A549 (cell line): ENCODE results near the gene REELD1. TPM values are rescaled to one million over a fixed set of nuclear protein-coding genes. Genes with fewer than 3 reads are reported as not detected.

Experiments
- ATAC-seq, 2 experiments: fragments of 200-7000 bp in 1 of 2; fragments of >200 bp in 1 of 2; cut with Nextera tagmentation in 1 of 2; cut with Tn5 transposase in 1 of 2; 3 replicates each; pipeline versions ENCODE4 v1.8.0 to v1.9.1; 2018 to 2020; ENCODE audit warnings: mild to moderate bottlenecking in 1 of 2, moderate library complexity in 1 of 2
- CTCF ChIA-PET: fragments of 300-600 bp; sonication (Branson Sonifier 250); formaldehyde crosslinking; extraction: SDS; loops from one replicate; lab custom pipeline; 2021; ENCODE audit warnings: antibody characterized with exemption, inconsistent platforms; lab: Yijun Ruan, JAX
- POLR2A ChIA-PET: fragments of 350-600 bp; formaldehyde crosslinking; extraction: SDS; loops from one replicate; lab custom pipeline; 2021; ENCODE audit warnings: antibody characterized with exemption, inconsistent platforms; lab: Yijun Ruan, JAX
- DNase-seq, 2 experiments: peaks; one replicate each; pipeline versions ENCODE4 v3.0.0 to v3.0.0-alpha.2; 2011 to 2016; ENCODE audit warnings: low read depth in 1 of 2, low spot score in 1 of 2
- FAIRE-seq: peaks from 2 replicates; lab custom pipeline; 2011; peaks lifted over from hg19 to GRCh38; lab: Jason Lieb, UNC
- H3K27ac ChIP-seq, 2 experiments: fragments of >200 bp; sonication (Bioruptor Twin); formaldehyde crosslinking; 3 replicates each; pipeline ENCODE4 v1.5.1; 2016 to 2017
- H3K4me1 ChIP-seq: fragments of >200 bp; sonication (Bioruptor Twin); formaldehyde crosslinking; 3 replicates; pipeline ENCODE4 v1.6.1; 2016
- H3K4me2 ChIP-seq: fragments of >200 bp; sonication (Bioruptor Twin); formaldehyde crosslinking; 3 replicates; pipeline ENCODE4 v1.6.1; 2016
- H3K4me3 ChIP-seq: fragments of >200 bp; sonication (Bioruptor Twin); formaldehyde crosslinking; 3 replicates; pipeline ENCODE4 v1.5.1; 2016
- H3K9me3 ChIP-seq: fragments of >200 bp; sonication (Bioruptor Twin); formaldehyde crosslinking; 3 replicates; pipeline ENCODE4 v1.6.1; 2016
- EP300 ChIP-seq, 2 experiments: fragments of >200 bp; sonication (Bioruptor Twin); formaldehyde crosslinking; IDR thresholded peaks; 2 replicates in 1 of 2; 3 replicates in 1 of 2; pipeline ENCODE4 v1.6.1; 2016 to 2017
- HEYL ChIP-seq: fragments of 250-450 bp; sonication (Bioruptor Pico); IDR thresholded peaks from 2 replicates; pipeline ENCODE4 v1.8.0; 2021; ENCODE audit warnings: mild to moderate bottlenecking, moderate library complexity
- MAFK ChIP-seq: fragments of 450-650 bp; IDR thresholded peaks from 2 replicates; pipeline ENCODE4 v1.6.1; 2014; ENCODE audit not compliant: partially characterized antibody
- MAZ ChIP-seq: fragments of 150-350 bp; IDR thresholded peaks from 2 replicates; pipeline ENCODE4 v1.6.1; 2014; ENCODE audit warnings: antibody characterized with exemption, low read depth, low read length, borderline replicate concordance
- NFE2L2 ChIP-seq: fragments of 150-350 bp; conservative IDR thresholded peaks from 2 replicates; pipeline ENCODE4 v1.6.1; 2014; ENCODE audit warnings: low read length
- PHF8 ChIP-seq: fragments of 200-600 bp; sonication (generic); IDR thresholded peaks from 2 replicates; pipeline ENCODE4 v1.6.1; 2016; ENCODE audit warnings: low read depth, mild to moderate bottlenecking, antibody characterized with exemption, moderate library complexity, borderline replicate concordance
- POLR2AphosphoS2 ChIP-seq: conservative IDR thresholded peaks from 2 replicates; pipeline ENCODE4 v1.6.1; 2012; ENCODE audit warnings: low read length, improper control_type of control experiment, inconsistent platforms
- RAD21 ChIP-seq, 2 experiments: fragments of >200 bp in 1 of 2; sonication (Bioruptor Twin) in 1 of 2; formaldehyde crosslinking in 1 of 2; IDR thresholded peaks in 1 of 2; conservative IDR thresholded peaks in 1 of 2; 2 replicates in 1 of 2; 3 replicates in 1 of 2; pipeline ENCODE4 v1.6.1; 2012 to 2018; ENCODE audit warnings: inconsistent platforms in 1 of 2
- RFX5 ChIP-seq: fragments of 450-650 bp; IDR thresholded peaks from 2 replicates; pipeline ENCODE4 v1.7.1; 2014; ENCODE audit warnings: antibody characterized with exemption, mild to moderate bottlenecking, moderate library complexity
- SREBF2 ChIP-seq: fragments of 450-650 bp; IDR thresholded peaks from 2 replicates; pipeline ENCODE4 v1.6.1; 2014; ENCODE audit warnings: mild to moderate bottlenecking, moderate library complexity
- TFCP2L1 ChIP-seq: fragments of 250-450 bp; sonication (Bioruptor Pico); IDR thresholded peaks from 2 replicates; pipeline ENCODE4 v1.5.0; 2021; ENCODE audit warnings: mild to moderate bottlenecking
- ZFP36 ChIP-seq: fragments of 450-650 bp; IDR thresholded peaks from 2 replicates; pipeline ENCODE4 v1.6.1; 2014; ENCODE audit warnings: borderline replicate concordance; ENCODE audit not compliant: partially characterized antibody
- WGBS: methylation state at CpG from one replicate; pipeline ENCODE4 v1.1.6; 2017; ENCODE audit errors: missing lambda C conversion rate; 5-methylcytosine and 5-hydroxymethylcytosine counted together
- polyA plus RNA-seq, 4 experiments: library from polyadenylated mRNA; depleted of rRNA in 3 of 4; stranded (reverse); fragments of >200 nt; fragmentation: RNase III in 1 of 4; extraction: RNeasy Plus Mini Kit Qiagen cat#74134 plus additional on column Dnase treatment in 1 of 4; gene quantifications; 2 replicates in 3 of 4; 3 replicates in 1 of 4; pipeline ENCODE4 v1.2.3, GENCODE V29; 2011 to 2017
- TF ChIP-seq, protein P1 (sequence below): fragments of 250-450 bp; sonication (Bioruptor Pico); IDR thresholded peaks from 2 replicates; pipeline ENCODE4 v1.5.0; 2020; ENCODE audit warnings: low read depth, mild to moderate bottlenecking, moderate library complexity
- TF ChIP-seq, protein P2 (sequence below): fragments of 150-350 bp; IDR thresholded peaks from 2 replicates; pipeline ENCODE4 v1.6.1; 2014; ENCODE audit warnings: low read depth, mild to moderate bottlenecking, low read length
- TF ChIP-seq, protein P3 (sequence below): fragments of 450-650 bp; IDR thresholded peaks from 2 replicates; pipeline ENCODE4 v1.6.1; 2014; ENCODE audit warnings: antibody characterized with exemption
- TF ChIP-seq, protein P4 (sequence below): fragments of >200 bp; sonication (Bioruptor Twin); formaldehyde crosslinking; IDR thresholded peaks from 2 replicates; pipeline ENCODE4 v1.6.1; 2016
- TF ChIP-seq, protein P5 (sequence below): fragments of >200 bp; sonication (Bioruptor Twin); formaldehyde crosslinking; IDR thresholded peaks from 3 replicates; pipeline ENCODE4 v1.5.1; 2016
- TF ChIP-seq, protein P6 (sequence below): IDR thresholded peaks from 2 replicates; pipeline ENCODE4 v1.6.1; 2012
- TF ChIP-seq, protein P7 (sequence below): fragments of 250-450 bp; sonication (Bioruptor Pico); IDR thresholded peaks from 2 replicates; pipeline ENCODE4 v1.5.0; 2021; ENCODE audit warnings: mild to moderate bottlenecking, moderate library complexity, borderline replicate concordance
- TF ChIP-seq, protein P8 (sequence below): IDR thresholded peaks from 2 replicates; pipeline ENCODE4 v1.6.1; 2012

REELD1 gene
- polyA plus RNA-seq, 2 of the 4 experiments (the other 2 are of a cell fraction), result 0.04 TPM; not detected in 1

DNA sequence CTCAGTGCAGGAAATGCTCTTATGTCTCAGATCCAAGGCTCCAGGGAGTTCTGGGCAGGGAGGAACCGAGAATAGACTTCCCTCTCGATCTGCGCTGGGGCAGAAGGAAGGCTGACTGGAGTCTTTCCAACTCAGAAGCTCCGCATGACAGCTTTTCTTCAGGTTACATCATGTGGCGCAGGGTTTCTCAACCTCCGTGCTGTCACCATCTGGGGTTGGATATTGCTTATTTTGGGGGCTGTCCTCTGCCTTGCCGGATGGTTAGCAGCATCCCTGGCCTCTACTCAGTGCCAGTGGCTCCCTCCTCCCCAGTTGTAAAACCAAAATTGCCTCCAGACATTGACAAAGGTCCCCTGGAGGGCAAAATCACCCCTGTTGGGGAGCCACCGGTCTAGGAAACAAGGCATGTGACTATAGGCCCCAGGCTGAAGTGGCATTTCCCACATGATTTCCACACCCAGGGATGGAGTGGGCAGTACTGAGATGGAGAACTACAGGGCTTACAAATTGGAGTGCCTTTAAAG lies 21.4 kb downstream of the REELD1 start:
- peaks cover 4% of the 10 kb centered on the region; the same call in 2 of the 3 replicates for H3K4me1 ChIP-seq
- DNase-seq, result no peak
- POLR2A ChIA-PET, result no interaction called here
- TF ChIP-seq, protein P1, sequence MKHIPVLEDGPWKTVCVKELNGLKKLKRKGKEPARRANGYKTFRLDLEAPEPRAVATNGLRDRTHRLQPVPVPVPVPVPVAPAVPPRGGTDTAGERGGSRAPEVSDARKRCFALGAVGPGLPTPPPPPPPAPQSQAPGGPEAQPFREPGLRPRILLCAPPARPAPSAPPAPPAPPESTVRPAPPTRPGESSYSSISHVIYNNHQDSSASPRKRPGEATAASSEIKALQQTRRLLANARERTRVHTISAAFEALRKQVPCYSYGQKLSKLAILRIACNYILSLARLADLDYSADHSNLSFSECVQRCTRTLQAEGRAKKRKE (CRISPR knock-in tag), result no peak
- no peak for TF ChIP-seq TFCP2L1 (CRISPR knock-in tag)
- TF ChIP-seq EP300 (IDR thresholded peaks at IDR 0.05), result no peak
- TF ChIP-seq, protein P2, sequence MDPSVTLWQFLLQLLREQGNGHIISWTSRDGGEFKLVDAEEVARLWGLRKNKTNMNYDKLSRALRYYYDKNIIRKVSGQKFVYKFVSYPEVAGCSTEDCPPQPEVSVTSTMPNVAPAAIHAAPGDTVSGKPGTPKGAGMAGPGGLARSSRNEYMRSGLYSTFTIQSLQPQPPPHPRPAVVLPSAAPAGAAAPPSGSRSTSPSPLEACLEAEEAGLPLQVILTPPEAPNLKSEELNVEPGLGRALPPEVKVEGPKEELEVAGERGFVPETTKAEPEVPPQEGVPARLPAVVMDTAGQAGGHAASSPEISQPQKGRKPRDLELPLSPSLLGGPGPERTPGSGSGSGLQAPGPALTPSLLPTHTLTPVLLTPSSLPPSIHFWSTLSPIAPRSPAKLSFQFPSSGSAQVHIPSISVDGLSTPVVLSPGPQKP, result no peak
- no peak for TF ChIP-seq ZFP36
- TF ChIP-seq, protein P3, sequence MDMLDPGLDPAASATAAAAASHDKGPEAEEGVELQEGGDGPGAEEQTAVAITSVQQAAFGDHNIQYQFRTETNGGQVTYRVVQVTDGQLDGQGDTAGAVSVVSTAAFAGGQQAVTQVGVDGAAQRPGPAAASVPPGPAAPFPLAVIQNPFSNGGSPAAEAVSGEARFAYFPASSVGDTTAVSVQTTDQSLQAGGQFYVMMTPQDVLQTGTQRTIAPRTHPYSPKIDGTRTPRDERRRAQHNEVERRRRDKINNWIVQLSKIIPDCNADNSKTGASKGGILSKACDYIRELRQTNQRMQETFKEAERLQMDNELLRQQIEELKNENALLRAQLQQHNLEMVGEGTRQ, result no peak
- no peak for TF ChIP-seq POLR2AphosphoS2
- TF ChIP-seq MAZ, result no peak
- no peak for TF ChIP-seq PHF8
- no peak for TF ChIP-seq SREBF2
- TF ChIP-seq, protein P4, sequence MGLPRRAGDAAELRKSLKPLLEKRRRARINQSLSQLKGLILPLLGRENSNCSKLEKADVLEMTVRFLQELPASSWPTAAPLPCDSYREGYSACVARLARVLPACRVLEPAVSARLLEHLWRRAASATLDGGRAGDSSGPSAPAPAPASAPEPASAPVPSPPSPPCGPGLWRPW, result no peak
- TF ChIP-seq RAD21 (conservative IDR thresholded peaks at IDR 0.05 in 1 of 2, IDR thresholded peaks at IDR 0.05 in 1 of 2), result no peak
- TF ChIP-seq, protein P5, sequence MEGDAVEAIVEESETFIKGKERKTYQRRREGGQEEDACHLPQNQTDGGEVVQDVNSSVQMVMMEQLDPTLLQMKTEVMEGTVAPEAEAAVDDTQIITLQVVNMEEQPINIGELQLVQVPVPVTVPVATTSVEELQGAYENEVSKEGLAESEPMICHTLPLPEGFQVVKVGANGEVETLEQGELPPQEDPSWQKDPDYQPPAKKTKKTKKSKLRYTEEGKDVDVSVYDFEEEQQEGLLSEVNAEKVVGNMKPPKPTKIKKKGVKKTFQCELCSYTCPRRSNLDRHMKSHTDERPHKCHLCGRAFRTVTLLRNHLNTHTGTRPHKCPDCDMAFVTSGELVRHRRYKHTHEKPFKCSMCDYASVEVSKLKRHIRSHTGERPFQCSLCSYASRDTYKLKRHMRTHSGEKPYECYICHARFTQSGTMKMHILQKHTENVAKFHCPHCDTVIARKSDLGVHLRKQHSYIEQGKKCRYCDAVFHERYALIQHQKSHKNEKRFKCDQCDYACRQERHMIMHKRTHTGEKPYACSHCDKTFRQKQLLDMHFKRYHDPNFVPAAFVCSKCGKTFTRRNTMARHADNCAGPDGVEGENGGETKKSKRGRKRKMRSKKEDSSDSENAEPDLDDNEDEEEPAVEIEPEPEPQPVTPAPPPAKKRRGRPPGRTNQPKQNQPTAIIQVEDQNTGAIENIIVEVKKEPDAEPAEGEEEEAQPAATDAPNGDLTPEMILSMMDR, result no peak
- no peak for TF ChIP-seq MAFK
- TF ChIP-seq NFE2L2, result no peak
- TF ChIP-seq, protein P6, sequence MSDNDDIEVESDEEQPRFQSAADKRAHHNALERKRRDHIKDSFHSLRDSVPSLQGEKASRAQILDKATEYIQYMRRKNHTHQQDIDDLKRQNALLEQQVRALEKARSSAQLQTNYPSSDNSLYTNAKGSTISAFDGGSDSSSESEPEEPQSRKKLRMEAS, result no peak
- no peak for TF ChIP-seq HEYL (CRISPR knock-in tag)
- TF ChIP-seq, protein P7, sequence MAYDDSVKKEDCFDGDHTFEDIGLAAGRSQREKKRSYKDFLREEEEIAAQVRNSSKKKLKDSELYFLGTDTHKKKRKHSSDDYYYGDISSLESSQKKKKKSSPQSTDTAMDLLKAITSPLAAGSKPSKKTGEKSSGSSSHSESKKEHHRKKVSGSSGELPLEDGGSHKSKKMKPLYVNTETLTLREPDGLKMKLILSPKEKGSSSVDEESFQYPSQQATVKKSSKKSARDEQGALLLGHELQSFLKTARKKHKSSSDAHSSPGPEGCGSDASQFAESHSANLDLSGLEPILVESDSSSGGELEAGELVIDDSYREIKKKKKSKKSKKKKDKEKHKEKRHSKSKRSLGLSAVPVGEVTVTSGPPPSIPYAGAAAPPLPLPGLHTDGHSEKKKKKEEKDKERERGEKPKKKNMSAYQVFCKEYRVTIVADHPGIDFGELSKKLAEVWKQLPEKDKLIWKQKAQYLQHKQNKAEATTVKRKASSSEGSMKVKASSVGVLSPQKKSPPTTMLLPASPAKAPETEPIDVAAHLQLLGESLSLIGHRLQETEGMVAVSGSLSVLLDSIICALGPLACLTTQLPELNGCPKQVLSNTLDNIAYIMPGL (CRISPR knock-in tag), result no peak
- TF ChIP-seq, protein P8, sequence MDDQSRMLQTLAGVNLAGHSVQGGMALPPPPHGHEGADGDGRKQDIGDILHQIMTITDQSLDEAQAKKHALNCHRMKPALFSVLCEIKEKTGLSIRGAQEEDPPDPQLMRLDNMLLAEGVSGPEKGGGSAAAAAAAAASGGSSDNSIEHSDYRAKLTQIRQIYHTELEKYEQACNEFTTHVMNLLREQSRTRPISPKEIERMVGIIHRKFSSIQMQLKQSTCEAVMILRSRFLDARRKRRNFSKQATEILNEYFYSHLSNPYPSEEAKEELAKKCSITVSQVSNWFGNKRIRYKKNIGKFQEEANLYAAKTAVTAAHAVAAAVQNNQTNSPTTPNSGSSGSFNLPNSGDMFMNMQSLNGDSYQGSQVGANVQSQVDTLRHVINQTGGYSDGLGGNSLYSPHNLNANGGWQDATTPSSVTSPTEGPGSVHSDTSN, result no peak
- no peak for TF ChIP-seq RFX5
- H3K27ac ChIP-seq, result no peak overlapping the region
- ATAC-seq, result no peak
- H3K9me3 ChIP-seq, result no peaks in the 10 kb centered on the region
- FAIRE-seq, result no peak
- no peak overlapping the region for H3K4me3 ChIP-seq
- H3K4me2 ChIP-seq, result no peak overlapping the region
- WGBS, result 76% methylated on average over 4 of the region's 8 CpGs
- CTCF ChIA-PET, result no interaction called here
